ENCODE data around the gene SERINC1. TPM values are rescaled to one million over a fixed set of nuclear protein-coding genes. Genes with fewer than 3 reads are reported as not detected.
A peak's percentile ranks its signal among the peaks of the same experiment; 100 is the strongest.
"Not testable (repeated sequence)": the region's sequence is repeated elsewhere in the genome, so short reads cannot be mapped to it uniquely, and the experiment has no call there.

Gene SERINC1
- total RNA-seq (127 TPM), polyA plus RNA-seq (ENCODE audit: insufficient read depth in 1 of 8, insufficient read length in 8 of 8, low replicate concordance in 1 of 8) (100 to 1,000 TPM; 106 to 146 (median 135) TPM)
- long read RNA-seq, donor 1, transcript SERINC1-201 (10 exons, 3,137 nt): major isoform, 21 of 21 reads
- long read RNA-seq, donor 1, partial matches to known transcripts: 0 of 21 reads
- long read RNA-seq, donor 1, other reads (novel, unspliced or antisense): 0 of 21 reads
- long read RNA-seq, donor 2, partial matches to known transcripts: 5 of 8 reads
- long read RNA-seq, donor 2, other reads (novel, unspliced or antisense): 0 of 8 reads
- long read RNA-seq, donor 3, transcript SERINC1-201 (10 exons, 3,137 nt): major isoform, 37 of 46 reads
- long read RNA-seq, donor 3, partial matches to known transcripts: 9 of 46 reads
- long read RNA-seq, donor 3, other reads (novel, unspliced or antisense): 0 of 46 reads
- long read RNA-seq, donor 4, transcript SERINC1-201 (10 exons, 3,137 nt): major isoform, 25 of 33 reads
- long read RNA-seq, donor 4, partial matches to known transcripts: 8 of 33 reads
- long read RNA-seq, donor 4, other reads (novel, unspliced or antisense): 0 of 33 reads
- long read RNA-seq, donor 5, transcript SERINC1-201 (10 exons, 3,137 nt): major isoform, 67 of 96 reads
- long read RNA-seq, donor 5, partial matches to known transcripts: 29 of 96 reads
- long read RNA-seq, donor 5, other reads (novel, unspliced or antisense): 0 of 96 reads
- long read RNA-seq, donor 6, transcript SERINC1-201 (10 exons, 3,137 nt): major isoform, 41 of 41 reads
- long read RNA-seq, donor 6, partial matches to known transcripts: 0 of 41 reads
- long read RNA-seq, donor 6, other reads (novel, unspliced or antisense): 0 of 41 reads
- long read RNA-seq, donor 7, transcript SERINC1-201 (10 exons, 3,137 nt): major isoform, 30 of 89 reads
- long read RNA-seq, donor 7, partial matches to known transcripts: 59 of 89 reads
- long read RNA-seq, donor 7, other reads (novel, unspliced or antisense): 0 of 89 reads
- long read RNA-seq, donor 8, transcript SERINC1-201 (10 exons, 3,137 nt): major isoform, 23 of 30 reads
- long read RNA-seq, donor 8, partial matches to known transcripts: 7 of 30 reads
- long read RNA-seq, donor 8, other reads (novel, unspliced or antisense): 0 of 30 reads
- long read RNA-seq, donor 9, transcript SERINC1-201 (10 exons, 3,137 nt): major isoform, 26 of 43 reads
- long read RNA-seq, donor 9, partial matches to known transcripts: 17 of 43 reads
- long read RNA-seq, donor 9, other reads (novel, unspliced or antisense): 0 of 43 reads
- long read RNA-seq, donor 10, transcript SERINC1-201 (10 exons, 3,137 nt): major isoform, 48 of 48 reads
- long read RNA-seq, donor 10, partial matches to known transcripts: 0 of 48 reads
- long read RNA-seq, donor 10, other reads (novel, unspliced or antisense): 0 of 48 reads
- long read RNA-seq, donor 11, transcript SERINC1-201 (10 exons, 3,137 nt): major isoform, 30 of 75 reads
- long read RNA-seq, donor 11, partial matches to known transcripts: 45 of 75 reads
- long read RNA-seq, donor 11, other reads (novel, unspliced or antisense): 0 of 75 reads

DNA sequence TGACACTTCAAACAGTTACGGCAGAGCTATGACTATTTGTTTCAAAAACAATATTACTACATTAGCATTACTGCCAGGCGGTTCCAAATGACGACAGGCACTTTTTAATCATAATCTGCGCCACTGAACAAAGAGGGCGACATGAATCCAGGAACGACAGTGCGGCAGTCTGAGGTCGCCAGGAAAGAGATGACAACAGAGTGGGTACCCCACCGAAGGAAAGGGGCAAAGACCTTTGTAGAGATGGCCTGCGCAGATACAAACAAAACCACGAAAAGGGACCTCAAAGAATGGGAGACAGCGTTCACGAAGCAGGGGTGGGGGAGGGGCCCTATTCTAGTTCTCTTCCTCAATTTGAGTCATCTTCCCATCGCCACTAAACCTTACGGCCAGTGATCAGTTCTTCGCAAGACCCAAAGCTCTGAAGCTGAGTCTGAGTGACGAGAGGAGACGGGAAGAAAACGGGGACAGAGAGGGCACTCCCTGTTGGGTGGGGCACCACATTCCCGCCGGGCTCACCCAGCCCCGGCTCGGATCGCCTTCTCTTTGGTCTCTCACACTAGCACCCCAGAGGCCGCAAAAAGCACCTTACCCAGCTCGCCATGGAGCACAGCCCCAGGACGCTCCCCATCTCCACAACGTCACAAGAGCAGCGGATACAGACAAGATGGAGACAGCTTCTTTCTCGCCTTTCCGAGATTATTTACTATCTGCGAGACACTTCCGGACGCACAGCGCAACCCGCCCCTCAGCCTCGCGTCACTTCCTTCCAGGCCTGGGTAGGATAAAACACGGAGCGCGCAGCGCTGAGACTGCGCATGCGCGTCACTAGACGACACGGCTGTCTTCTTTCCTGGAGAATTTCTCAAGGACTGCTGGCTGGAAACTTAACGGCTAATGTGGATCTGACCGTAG lies at the start of gene SERINC1:
Gene SERINC1 (minus strand): TSS at position 701 of the 915 bp plus-strand sequence. CDS start 70 bp downstream, at position 631.
- H3K36me3 ChIP-seq (ENCODE audit: control insufficient read depth, insufficient read depth, low read length): peaks cover under 1% of the 10 kb centered on the region
- peak within 1 kb of the TSS; percentile 100 for H3K27ac ChIP-seq (ENCODE audit: low read length)
- no peaks in the 10 kb centered on the region for H3K27me3 ChIP-seq (ENCODE audit: control insufficient read depth, insufficient read depth, low read length)
- no peaks in the 10 kb centered on the region for H3K9me3 ChIP-seq (replicated peaks; ENCODE audit: control insufficient read depth, low read depth, low read length)
- DNase-seq: peak; percentile 98
- WGBS (ENCODE audit: insufficient coverage): under 1% methylated on average over 37 of the region's 49 CpGs
- H3K4me1 ChIP-seq (ENCODE audit: control insufficient read depth, insufficient read depth, low read length): no peaks in the 10 kb centered on the region
- H3K4me3 ChIP-seq (ENCODE audit: low read length): peak within 1 kb of the TSS; percentile 100

DNA sequence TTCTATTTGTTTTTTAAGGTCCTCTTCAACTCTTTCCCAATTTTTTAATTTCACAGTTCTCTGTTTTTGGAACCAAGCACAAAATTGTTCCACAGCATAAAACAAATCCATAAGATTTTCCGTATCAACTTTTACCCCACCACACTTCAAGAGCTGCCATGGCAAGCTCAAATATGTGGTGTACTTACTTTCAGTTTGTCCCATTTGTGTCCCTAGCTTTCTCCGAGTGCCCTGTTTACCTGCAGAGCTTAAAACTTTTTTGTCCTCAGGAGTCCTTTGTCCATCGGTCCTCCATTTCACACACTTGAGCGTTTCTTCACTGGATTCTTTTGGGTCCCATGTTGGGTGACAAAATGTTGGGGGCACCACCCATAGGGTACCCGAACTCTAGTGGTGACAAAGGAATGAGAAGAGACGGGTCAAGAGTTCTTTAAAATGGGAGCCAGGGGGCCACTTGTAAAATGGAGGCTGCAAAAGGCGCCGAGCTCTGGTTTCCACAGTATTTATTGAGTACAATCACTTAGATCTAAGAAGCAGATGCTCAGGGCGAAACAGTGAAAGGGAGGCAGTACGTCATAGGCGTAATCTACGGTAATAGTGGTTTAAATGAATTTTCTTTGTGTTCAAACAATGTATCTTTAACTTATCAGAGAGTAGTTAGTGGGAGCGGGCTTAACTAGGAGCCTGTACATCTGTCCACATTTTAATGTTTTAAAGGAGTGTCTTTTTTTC lies 39.8 kb upstream of the SERINC1 start:
- Histone ChIP-seq H3K36me3 (ENCODE audit: control insufficient read depth, insufficient read depth, low read length) (no peaks in the 10 kb centered on the region), H3K27me3 (ENCODE audit: control insufficient read depth, insufficient read depth, low read length) (no peaks in the 10 kb centered on the region), H3K9me3 (replicated peaks; ENCODE audit: control insufficient read depth, low read depth, low read length) (no peaks in the 10 kb centered on the region), H3K4me1 (ENCODE audit: control insufficient read depth, insufficient read depth, low read length) (no peaks in the 10 kb centered on the region), H3K27ac (ENCODE audit: low read length) (no peak overlapping the region), H3K4me3 (ENCODE audit: low read length) (no peak overlapping the region)
- DNase-seq: no peak
- 81% methylated on average over 3 of the region's 13 CpGs for WGBS (ENCODE audit: insufficient coverage)

- not testable (repeated sequence) for H3K4me1 ChIP-seq (ENCODE audit: control insufficient read depth, insufficient read depth, low read length); H3K27ac ChIP-seq (ENCODE audit: low read length); DNase-seq; H3K4me3 ChIP-seq (ENCODE audit: low read length); H3K36me3 ChIP-seq (ENCODE audit: control insufficient read depth, insufficient read depth, low read length); H3K9me3 ChIP-seq (replicated peaks; ENCODE audit: control insufficient read depth, low read depth, low read length); H3K27me3 ChIP-seq (ENCODE audit: control insufficient read depth, insufficient read depth, low read length)
- no CpG with 5 or more reads among the region's 3 CpGs for WGBS (ENCODE audit: insufficient coverage)
Measured at GRCh38 chr6:122505170-122505569, 33.6 kb upstream of the SERINC1 start.

DNA sequence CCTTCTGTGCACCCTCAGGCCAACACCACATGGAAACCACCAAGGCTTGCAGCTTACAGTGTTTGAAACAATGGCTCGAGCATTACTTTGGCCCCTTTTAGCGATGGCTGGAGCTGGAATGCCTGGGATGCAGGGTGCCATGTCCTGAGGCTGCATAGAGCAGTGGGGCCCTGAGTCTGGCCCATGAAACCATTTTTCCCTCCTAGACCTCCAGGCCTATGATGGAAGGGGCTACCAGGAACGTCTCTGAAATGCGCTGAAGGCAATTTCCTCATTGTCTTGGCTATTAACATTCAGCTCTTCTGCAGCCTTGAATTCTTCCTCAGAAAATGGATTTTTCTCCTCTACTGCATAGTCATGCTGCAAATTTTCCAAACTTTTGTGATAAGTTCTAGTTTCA lies 29.9 kb upstream of the SERINC1 start:
- Histone ChIP-seq H3K27ac (ENCODE audit: low read length) (no peak overlapping the region), H3K4me1 (ENCODE audit: control insufficient read depth, insufficient read depth, low read length) (no peaks in the 10 kb centered on the region), H3K4me3 (ENCODE audit: low read length) (no peak overlapping the region), H3K9me3 (replicated peaks; ENCODE audit: control insufficient read depth, low read depth, low read length) (peaks cover 12% of the 10 kb centered on the region), H3K36me3 (ENCODE audit: control insufficient read depth, insufficient read depth, low read length) (no peaks in the 10 kb centered on the region), H3K27me3 (ENCODE audit: control insufficient read depth, insufficient read depth, low read length) (no peaks in the 10 kb centered on the region)
- DNase-seq: no peak
- no CpG with 5 or more reads among the region's 4 CpGs for WGBS (ENCODE audit: insufficient coverage)

DNA sequence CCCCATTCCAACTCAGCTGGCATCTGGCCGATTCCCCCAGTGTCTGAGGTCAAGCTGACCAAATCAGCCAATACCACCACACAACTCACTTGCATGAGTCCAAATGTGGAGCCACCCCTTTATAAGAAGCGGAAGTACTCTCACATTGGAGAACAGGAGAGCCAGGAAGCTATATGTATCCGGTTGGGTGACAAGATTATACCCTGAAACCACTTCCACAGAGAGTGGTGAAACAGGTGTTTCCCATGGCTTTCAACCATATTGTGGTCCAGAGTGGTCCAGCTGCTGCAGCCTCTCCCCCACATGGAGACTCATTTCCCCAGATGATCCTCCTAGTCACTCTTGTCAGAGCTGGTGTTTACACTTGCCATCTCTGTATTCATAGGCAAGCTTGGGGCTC lies 24.0 kb upstream of the SERINC1 start:
- DNase-seq: no peak
- H3K9me3 ChIP-seq (replicated peaks; ENCODE audit: control insufficient read depth, low read depth, low read length): peaks cover 7% of the 10 kb centered on the region
- no peaks in the 10 kb centered on the region for H3K36me3 ChIP-seq (ENCODE audit: control insufficient read depth, insufficient read depth, low read length)
- H3K27ac ChIP-seq (ENCODE audit: low read length): no peak overlapping the region
- H3K4me1 ChIP-seq (ENCODE audit: control insufficient read depth, insufficient read depth, low read length): no peaks in the 10 kb centered on the region
- no peaks in the 10 kb centered on the region for H3K27me3 ChIP-seq (ENCODE audit: control insufficient read depth, insufficient read depth, low read length)
- 83% methylated on average over 1 of the region's 3 CpGs for WGBS (ENCODE audit: insufficient coverage)
- no peak overlapping the region for H3K4me3 ChIP-seq (ENCODE audit: low read length)

DNA sequence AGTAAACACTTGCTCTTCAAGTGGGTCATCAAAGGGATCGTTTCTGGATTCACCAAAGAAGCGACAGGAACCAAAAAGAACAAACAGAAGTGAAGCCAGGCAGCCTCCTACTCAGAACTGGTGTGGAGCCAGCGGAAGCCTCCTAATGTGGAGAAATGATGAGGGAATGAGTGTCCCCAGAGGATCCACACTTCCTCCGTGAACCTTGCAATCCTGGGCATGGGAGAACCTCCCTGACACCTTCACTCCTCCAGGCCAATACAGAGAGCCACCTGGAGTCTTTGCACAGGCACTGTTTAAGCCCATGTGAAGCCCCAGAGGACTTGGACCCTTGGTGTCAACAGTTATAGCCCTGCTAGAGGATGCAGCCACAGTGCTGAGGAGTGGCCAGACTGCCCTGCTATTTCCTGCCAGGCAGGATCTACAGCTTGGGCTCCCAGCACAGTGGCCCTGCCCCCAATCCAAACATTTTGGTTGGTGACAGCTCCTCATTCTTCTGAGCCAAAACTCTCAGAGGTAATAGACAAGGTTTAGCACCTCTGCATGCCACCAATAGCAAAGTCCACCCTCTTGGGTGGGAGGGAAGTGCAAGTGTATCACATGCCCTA lies 23.2 kb upstream of the SERINC1 start:
- peaks cover 7% of the 10 kb centered on the region for H3K9me3 ChIP-seq (replicated peaks; ENCODE audit: control insufficient read depth, low read depth, low read length)
- no peak overlapping the region for H3K27ac ChIP-seq (ENCODE audit: low read length)
- no peak overlapping the region for H3K4me3 ChIP-seq (ENCODE audit: low read length)
- no peaks in the 10 kb centered on the region for H3K4me1 ChIP-seq (ENCODE audit: control insufficient read depth, insufficient read depth, low read length)
- H3K36me3 ChIP-seq (ENCODE audit: control insufficient read depth, insufficient read depth, low read length): no peaks in the 10 kb centered on the region
- WGBS (ENCODE audit: insufficient coverage): 62% methylated on average over 2 of the region's 4 CpGs
- H3K27me3 ChIP-seq (ENCODE audit: control insufficient read depth, insufficient read depth, low read length): no peaks in the 10 kb centered on the region
- no peak for DNase-seq

- peaks cover 3% of the 10 kb centered on the region for H3K9me3 ChIP-seq (replicated peaks; ENCODE audit: control insufficient read depth, low read depth, low read length)
- no peaks in the 10 kb centered on the region for H3K4me1 ChIP-seq (ENCODE audit: control insufficient read depth, insufficient read depth, low read length)
- H3K4me3 ChIP-seq (ENCODE audit: low read length): no peak overlapping the region
- DNase-seq: peak; percentile 81
- WGBS (ENCODE audit: insufficient coverage): 0% methylated on average over 2 of the region's 7 CpGs
- H3K36me3 ChIP-seq (ENCODE audit: control insufficient read depth, insufficient read depth, low read length): no peaks in the 10 kb centered on the region
- no peaks in the 10 kb centered on the region for H3K27me3 ChIP-seq (ENCODE audit: control insufficient read depth, insufficient read depth, low read length)
- H3K27ac ChIP-seq (ENCODE audit: low read length): no peak overlapping the region
Measured at GRCh38 chr6:122491919-122492555, 20.4 kb upstream of the SERINC1 start.

- DNase-seq: no peak
- WGBS (ENCODE audit: insufficient coverage): no CpG with 5 or more reads among the region's 1 CpG
- H3K36me3 ChIP-seq (ENCODE audit: control insufficient read depth, insufficient read depth, low read length): no peaks in the 10 kb centered on the region
Measured at GRCh38 chr6:122490607-122491006, 19.0 kb upstream of the SERINC1 start.

More at GRCh38 chr6:122490607-122491006, 19.0 kb upstream of the SERINC1 start:
- no peak overlapping the region for H3K27ac ChIP-seq (ENCODE audit: low read length)
- no peaks in the 10 kb centered on the region for H3K4me1 ChIP-seq (ENCODE audit: control insufficient read depth, insufficient read depth, low read length)
- H3K27me3 ChIP-seq (ENCODE audit: control insufficient read depth, insufficient read depth, low read length): no peaks in the 10 kb centered on the region
- no peak overlapping the region for H3K4me3 ChIP-seq (ENCODE audit: low read length)
- no peaks in the 10 kb centered on the region for H3K9me3 ChIP-seq (replicated peaks; ENCODE audit: control insufficient read depth, low read depth, low read length)

All from muscle of leg (tissue), 16 donors.